HG03159 (cell line): Measurements from ENCODE around the gene ADAMTS3.

Experiments
- ATAC-seq: cut with Tn5 transposase; IDR thresholded peaks from one replicate; pipeline ENCODE4 v1.9.1; 2021; ENCODE audit warnings: mild to moderate bottlenecking, moderate library complexity; ENCODE audit not compliant: unreplicated experiment

Gene ADAMTS3

DNA sequence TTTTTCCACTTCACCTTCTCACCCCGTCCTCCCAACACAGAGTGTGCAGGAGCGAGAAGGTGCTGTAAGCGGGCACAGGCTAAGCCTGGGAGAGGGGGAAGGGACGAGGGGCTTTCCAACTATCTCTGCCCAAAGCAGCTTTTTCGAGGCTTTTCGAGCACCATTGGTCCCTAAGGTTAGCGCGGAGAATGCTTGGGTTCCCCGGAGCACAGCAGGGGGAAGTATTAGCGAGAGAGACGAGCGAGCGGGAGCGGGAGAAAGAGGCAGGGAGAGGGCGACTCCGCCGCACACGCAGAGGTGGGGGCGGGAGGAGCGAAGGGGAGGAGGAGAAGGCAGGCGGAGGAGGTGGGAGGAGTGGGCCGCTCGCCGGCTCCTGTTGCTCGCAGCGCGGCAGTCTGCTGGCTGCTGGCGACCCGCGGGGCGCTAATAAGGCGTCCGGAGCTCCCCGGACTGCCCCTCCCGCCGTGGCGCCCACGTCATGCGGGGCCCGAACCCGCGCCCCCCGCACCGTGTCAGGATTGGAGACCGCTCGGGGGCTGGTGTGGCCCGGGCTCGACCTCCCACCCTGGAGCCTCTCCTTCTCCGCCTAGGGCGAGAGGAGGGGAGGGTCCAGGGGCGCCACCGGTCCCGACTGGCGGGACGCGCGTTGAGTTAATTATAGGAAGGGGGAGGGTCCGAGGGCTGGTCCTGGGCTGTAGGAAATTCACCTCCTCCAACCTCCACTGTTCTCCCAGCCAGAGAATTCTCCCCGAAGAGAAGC lies at the start of gene ADAMTS3:
TSS of gene ADAMTS3 (minus strand) at position 263 of the 760 bp plus-strand sequence. CDS start 459 bp downstream, outside the sequence.
- ATAC-seq, result no peak

DNA sequence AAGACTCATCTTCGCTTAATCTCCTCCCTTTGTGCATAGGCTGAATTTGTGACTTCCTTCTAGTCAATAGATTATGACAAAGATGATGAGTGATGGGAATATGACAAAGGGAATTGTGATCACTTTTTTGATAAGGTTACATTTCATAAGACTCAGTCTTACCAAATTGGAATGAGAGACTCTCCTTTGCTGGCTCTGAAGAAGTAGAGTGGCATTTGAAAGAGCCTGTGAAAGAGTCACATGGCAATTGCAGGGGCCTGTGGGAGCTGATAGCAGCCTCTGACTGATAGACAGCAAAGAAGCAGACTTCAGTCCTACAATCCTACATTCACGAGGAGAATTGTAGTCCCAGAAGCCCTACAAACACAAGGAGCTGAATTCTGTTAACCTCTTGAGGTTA lies 44.9 kb upstream of the ADAMTS3 start:
- ATAC-seq, result no peak

DNA sequence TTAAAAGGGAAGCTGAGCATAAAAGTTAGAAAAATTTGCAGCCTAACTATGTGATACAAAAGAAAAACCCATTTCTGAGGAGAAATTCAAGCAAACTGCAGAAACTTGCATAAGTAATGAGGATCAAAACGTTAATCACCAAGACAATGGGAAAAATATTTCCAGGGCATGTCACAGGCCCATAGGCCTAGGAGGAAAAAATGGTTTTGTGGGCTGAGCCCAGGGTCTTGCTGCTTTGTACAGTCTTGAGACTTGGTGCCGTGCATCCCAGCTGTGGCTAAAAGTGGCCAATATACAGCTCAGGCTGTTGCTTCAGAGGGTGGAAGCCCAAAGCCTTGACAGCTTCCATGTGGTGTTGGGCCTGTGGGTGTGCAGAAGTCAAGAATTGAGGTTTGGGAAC lies 37.7 kb upstream of the ADAMTS3 start:
- ATAC-seq, result no peak

DNA sequence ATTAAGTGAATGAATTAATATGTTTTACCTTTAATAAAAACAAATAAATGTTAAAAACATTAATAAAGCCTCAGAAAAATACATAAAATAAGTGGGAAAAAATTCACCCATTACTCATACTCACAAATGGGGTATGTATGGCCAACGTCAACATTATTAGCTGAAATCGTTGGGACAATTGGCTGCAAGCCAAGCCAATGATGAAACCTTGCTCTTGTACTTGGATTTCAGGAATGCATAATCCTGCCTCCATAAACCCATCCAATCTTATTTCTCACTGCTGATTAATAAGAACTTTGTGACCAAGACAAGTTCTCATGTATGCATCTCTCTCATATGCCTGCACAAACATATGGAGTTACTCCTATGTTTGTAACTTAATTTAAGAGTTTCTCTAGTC lies 35.3 kb upstream of the ADAMTS3 start:
- ATAC-seq, result no peak

DNA sequence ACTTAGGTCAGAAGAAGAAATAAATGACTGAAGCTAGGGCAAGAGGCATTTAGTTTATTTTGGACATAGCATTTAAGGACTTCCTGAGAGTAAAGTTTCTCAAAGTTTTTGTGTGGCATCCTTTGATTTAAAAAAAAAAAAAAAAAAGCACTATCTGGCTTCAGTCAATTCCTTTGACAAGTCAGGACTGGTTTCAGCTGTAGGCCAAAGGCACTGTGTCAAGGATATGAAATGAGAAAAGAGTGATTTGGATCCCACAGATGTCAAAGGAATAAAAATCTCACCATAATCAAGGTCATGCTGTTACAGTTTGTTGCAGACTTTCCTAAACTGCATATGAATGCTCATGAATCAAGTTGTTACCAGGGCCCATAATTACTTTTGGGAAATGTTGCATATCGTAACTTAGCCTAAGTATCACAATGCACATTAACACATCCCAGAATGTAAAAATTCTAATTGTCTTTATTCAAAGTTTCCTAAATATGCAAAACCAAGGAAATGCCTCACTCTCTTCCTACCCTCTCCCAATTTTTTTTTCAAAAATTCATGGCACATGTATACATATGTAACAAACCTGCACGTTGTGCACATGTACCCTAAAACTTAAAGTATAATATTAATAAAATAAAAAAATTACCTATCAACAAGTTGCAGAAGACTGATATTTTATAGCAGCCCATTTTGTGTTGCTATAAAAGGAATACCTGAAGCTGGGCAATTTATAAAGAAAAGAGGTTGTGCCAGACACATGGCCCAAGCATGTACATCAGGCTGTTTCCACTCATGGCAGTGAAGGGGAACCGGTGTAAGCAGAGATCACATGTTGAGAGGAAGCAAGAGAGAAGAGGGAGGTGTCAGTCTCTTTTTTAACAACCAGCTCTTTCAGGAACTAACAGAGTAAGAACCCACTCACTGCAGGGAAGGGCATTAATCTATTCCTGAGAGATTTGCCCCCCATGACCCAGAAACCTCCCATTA lies 33.7 kb upstream of the ADAMTS3 start:
- ATAC-seq, result no peak

DNA sequence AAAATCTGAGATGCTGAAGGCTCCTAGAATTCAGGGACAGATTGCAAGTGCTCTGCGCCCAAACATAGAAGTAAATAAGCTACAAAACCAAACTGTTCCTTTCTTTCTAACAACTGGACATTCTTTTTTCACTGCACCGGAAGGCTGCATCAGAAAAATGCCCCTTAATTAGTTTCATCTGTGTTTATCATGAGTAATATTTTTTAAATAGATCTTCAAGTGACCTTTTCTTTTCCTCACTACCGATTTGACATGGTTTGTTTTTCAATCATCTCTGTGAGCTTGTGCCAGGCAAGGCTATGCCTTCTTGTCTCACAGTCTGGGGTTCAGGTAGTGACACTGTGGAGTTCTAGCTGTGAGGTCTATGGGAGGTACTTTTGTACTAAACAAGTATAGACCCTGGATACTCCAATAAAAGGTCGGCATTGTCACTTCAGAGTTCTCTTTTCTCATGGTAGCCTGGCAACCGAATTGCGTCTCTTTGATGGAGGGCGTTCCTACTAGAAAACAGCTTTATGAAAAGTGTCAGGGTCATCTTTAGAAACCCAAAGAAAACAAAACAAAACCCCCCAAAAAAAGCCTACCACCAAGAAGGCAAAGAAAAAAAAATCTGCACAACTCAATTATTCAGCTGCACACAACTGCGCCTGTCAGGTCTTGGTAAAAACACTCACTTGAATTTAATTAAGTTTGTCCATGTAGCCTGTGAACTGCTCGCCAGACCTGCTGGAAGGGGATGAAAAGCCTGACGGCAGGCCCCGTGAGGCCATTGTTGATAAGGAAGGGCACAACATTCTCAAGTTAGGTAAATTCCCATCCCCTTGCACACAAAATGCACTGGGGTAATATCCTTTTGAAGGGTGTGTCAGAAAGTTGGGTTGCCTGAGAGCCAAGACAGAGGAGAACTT lies 22.8 kb upstream of the ADAMTS3 start:
- no peak for ATAC-seq

DNA sequence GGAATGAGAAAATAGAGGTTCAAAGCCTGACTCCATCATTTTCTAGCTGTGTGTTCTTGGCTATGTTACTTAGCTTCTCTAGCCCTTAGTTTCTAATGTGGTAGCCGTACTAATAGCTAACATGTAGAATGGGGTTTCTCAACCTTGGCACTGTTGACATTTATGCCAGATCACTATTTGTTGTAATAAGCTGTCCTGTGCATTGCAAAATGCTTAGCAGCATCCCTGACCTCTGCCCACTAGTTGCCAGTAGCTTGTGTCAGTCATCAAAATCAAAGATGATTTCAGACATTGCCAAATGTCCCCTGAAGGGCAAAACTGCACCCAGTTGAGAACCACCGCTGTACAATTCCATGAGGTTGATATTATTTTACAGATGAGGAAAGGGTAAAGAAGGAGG lies 18.3 kb upstream of the ADAMTS3 start:
- ATAC-seq, result no peak

DNA sequence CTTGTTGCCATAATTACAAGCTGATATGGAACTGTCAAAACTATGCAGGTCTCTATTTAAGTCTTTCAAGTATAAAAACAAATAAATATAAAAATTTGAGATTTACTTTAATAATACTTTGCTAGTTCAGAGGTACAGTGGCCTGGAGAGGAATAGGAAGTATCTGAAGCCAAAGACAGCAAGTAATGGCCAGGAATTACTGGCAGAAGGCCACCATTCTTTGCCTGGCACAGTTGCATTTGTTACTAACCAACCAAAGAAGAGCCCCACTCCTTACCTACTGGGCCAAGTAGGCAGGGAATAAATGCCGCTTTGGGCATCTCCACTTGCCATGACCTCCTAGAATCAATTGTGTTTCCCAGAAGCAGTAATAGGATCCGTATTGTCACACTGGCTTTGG lies 13.8 kb upstream of the ADAMTS3 start:
- ATAC-seq, result no peak

DNA sequence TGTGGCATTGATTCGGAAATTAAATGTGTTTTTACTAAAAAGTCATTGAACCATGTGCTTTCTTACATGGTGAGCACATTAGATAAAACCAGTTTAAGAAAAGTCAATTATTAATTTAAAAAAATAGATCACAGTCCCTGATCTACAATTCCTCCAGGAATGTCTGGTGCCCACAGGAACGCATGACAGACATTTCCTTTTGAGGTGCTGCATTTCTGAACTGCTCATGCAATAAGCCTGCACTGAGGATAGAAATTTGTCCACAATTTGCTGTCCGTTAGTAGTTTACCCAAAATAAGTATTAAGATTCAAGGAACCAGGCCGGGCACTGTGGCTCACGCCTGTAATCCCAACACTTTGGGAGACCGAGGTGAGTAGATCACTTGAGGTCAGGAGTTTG lies 8.2 kb upstream of the ADAMTS3 start:
- no peak for ATAC-seq

DNA sequence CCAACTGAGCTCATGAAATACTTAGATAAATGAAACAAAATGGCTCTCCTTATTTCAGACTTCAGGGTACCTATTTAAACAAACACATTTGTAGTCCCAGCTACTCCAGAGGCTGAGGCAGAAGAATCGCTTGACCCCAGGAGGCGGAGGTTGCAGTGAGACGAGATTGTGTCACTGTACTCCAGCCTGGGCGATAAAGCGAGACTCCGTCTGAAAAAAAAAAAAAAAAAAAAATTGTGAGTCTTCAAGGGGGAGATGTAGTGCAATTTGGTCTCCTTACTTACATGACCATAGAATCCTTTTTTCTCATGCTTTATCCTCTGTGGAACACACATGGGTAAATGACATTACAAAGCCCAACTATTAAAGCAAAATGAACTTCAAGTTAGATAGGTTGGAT lies 2.3 kb upstream of the ADAMTS3 start:
- ATAC-seq, result no peak

DNA sequence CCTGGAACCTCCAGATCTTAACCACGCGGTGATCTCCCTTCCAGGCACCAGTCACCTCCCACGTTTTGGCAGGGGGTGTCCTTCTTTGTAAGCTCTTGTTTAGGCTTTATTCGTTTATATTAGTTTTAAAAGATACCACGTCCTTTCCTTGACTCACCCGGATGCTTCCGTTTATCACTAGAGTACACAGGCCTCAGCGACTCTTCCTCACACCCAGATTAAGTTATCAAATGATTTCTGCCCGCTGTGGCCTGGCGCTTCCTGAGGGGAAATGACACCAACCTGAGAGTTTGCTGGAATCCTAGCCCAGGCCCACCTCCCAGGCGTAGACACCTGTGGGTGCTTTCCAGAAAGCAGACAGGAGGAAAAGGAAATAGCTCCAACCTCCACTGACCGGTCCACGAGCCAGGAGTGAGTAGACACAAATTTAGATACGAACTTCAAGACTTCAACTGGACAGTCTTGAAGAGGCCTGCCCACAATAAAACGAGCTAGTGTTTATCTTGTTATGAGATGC lies 756 bp upstream of the ADAMTS3 start:
- no peak for ATAC-seq

DNA sequence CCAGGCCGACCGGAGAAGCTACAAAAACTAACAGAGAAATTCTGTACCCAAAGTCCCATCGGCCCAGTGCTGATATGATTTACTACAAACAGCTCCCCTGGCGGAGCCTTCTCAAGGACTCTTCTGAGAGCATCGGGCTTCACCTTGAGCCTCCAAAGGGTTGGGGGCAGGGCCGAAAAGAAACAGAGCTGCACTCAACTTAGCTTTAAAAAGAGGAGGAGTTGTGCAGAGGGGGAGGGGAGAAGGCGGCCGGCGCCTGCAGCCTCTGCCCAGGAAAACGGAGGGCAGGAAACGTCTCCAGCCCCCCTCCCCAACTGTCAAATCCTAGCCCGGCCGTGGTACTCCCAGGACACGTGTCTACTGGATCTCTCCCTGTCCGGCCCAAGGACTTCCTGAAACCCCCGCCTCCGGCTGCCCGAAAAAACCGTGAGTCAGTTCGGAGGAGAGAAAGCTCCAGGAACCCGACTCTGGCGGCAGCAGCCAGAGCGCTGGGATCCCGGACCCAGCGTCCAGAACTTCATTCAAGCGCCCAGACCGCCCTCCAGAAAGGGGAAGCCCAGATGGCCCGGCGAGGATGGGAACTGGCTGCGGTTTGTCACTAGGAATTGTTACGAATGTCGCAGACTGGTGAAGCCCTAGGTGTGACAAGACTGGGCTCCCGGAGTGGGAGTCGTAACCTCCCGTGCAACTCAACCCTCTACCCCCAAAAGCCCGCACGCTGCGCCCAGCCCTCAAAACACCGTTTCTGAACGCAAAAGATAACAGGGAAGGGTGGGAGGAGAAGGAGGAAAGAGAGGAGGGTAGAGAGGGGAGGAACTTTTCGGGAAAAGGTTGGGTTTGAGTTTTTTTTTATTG lies 973 bp downstream of the ADAMTS3 start:
- ATAC-seq, result peak; percentile 64

DNA sequence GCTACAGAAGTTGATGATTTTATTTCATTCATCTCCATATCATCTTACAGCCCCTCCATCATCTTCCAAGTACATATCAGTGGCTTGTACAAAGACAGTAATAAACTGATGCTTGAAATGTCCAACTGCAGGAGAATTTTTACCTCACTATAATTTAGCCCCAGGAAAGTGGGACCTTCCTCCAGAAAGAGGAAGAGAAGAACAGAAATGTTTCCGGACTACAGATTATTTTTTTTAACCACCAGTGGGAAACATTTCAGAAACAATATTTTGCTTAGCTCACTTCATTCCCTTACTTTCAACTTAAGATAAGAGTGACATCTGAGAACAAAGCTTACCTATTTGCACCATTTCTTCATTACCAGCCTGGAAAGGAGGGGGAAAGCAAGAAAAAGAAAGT lies 2.0 kb downstream of the ADAMTS3 start:
- ATAC-seq, result no peak

DNA sequence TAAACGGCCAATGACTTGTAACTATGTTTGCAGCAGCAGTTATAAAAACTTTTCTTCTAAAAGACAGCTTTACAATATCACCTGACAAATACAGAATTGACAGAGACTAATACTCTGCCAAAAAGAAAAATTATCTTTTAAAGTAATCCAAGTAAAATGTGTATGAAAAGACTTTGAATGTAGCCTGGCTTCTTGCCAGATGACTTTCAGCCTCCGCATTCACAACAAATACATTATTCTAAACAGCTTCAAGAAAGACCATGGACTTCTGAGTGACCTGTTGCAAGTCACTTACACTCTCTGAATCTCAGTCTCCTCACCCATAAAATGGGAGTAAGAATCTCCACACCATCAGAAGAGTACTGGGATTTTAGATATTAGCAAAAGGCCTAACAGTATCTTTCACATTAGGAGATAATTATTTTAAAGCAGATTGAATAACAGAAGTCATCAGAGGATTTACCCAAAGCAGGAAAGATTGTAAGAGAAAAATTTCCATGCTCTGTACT lies 2.5 kb downstream of the ADAMTS3 start:
- ATAC-seq, result no peak

DNA sequence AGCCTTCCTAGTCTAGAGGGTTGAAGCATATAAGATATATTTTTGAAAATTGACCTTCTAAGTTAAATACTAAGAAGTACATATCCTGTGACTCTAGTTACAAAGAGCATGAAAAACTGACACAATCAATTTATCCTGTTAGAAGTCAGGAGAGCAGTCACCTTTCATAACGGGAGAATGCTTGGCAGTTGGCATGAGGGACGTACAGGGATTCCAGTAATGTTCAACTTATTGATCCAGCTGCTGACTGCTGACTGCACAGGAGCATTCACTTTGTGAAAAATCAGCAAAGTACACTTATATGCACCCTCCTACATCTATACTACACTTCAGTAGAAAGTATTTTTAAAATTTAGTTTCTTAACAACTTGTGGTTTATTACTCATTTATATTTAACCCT lies 4.2 kb downstream of the ADAMTS3 start:
- ATAC-seq, result no peak

DNA sequence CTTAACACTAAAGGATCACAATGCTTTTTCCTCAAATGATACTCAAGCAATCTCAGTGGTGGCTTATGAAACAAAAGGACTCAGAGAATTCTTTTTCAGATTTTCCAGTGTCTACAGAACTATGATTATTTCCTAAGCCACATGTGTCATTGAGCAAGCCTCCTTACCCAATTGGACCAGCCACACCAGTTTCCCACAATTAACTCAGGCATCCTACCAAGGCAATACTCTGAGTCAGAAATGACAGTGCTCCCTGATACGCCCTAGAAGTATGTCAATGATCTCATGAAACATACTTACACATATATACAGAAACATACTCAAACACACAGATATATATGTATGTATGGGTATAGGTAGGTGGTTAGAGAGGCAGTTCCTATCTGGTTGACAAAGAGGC lies 4.8 kb downstream of the ADAMTS3 start:
- no peak for ATAC-seq

DNA sequence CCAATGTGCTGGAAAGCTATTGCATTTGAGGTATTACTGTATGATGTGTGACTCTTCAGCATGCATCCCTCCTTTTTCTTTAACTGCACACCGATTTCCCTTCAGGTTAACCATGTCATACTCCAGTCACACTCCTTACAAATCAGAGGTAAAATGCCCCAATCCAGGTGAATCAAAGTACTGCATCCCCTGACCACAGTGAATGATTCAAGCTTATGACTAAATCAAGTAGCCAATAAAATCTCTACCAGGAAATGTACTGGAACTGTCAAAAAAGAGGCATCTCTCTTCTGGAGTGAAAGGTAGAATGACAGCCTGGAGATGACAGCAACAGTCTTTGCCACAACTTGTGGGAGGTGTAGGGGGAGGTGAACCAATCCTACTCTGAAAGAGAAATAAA lies 10.4 kb downstream of the ADAMTS3 start:
- no peak for ATAC-seq

DNA sequence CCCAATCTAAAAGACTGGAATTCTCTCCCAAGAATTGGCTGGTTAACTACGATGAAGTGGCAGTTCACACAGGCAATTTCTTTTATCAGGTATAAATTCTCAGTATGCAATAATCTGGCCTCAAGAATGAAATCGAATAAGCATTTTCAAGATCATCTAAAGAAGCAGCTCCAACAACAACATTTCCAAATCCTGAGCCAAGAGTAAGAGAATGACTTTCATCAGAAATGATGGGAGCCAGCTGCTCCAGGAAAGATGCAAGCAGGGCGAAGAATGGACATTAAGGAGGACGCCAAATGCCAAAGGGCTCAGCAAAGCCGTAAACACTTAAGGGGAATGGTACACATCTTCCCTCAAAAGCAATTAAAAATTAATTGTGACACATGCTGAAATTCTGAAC lies 12.0 kb downstream of the ADAMTS3 start:
- ATAC-seq, result no peak

DNA sequence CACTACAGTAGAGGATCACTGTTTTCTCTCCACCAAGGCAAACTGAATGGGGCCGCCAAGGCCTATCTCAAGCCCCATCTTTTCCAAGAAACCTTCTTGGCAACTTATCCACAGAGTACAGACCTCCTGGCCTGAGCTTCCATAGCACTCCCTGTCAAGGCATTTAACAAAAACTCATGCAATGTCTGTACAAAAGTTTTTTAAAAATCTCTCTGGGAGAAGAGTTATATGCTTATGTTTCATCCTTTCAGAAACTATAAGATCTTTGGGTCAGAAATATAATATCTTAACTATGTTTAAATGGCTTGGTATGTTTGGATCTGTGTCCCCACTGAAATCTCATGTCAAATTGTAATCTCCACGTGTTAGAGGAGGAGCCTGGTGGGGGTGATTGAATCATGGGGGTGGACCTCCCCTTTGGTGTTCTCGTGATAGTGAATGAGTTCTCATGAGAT lies 13.6 kb downstream of the ADAMTS3 start:
- ATAC-seq, result no peak
